Body of pancreas (tissue), 4 donors: ENCODE results near the gene GARNL3. TPM values are rescaled to one million over a fixed set of nuclear protein-coding genes. Genes with fewer than 3 reads are reported as not detected.

ENCODE experiments used
- ATAC-seq: fragments of 150-250 bp; one replicate; pipeline ENCODE4 v1.9.1; 2016
- DNase-seq, 4 donors: peaks; one replicate each; pipeline ENCODE4 v3.0.0-alpha.2; 2019
- H3K27ac ChIP-seq, 4 donors: fragments of 200-600 bp; sonication (generic); 1 replicate in 3 of 4; 2 replicates in 1 of 4; pipeline versions ENCODE4 v1.5.1 to v1.6.1; 2016 to 2019; ENCODE audit warnings: mild to moderate bottlenecking in 1 of 4, mixed read lengths in 1 of 4, moderate library complexity in 1 of 4
- H3K27me3 ChIP-seq, 2 donors: fragments of 200-600 bp; sonication (generic); one replicate each; pipeline ENCODE4 v1.6.0; 2016; ENCODE audit warnings: mild to moderate bottlenecking in 1 of 2
- H3K36me3 ChIP-seq, 2 donors: fragments of 200-600 bp; sonication (generic); replicated peaks in 1 of 2; 2 replicates each; pipeline ENCODE4 v1.5.1; 2016; ENCODE audit warnings: low read depth in 2 of 2; ENCODE audit not compliant: insufficient read depth in 1 of 2
- H3K4me1 ChIP-seq: fragments of 200-600 bp; sonication (generic); one replicate; pipeline ENCODE4 v1.6.0; 2016
- H3K4me3 ChIP-seq, 2 donors: fragments of 200-600 bp; sonication (generic); 1 replicate in 1 of 2; 2 replicates in 1 of 2; pipeline ENCODE4 v1.5.1; 2016 to 2019
- H3K9me3 ChIP-seq, 3 donors: fragments of 200-600 bp; sonication (generic); 1 replicate in 2 of 3; 2 replicates in 1 of 3; pipeline ENCODE4 v1.5.1; 2016
- CTCF ChIP-seq, 7 experiments: fragments of 450-650 bp in 4 of 7; fragments of 200-600 bp in 3 of 7; sonication (generic) in 3 of 7; IDR thresholded peaks; one replicate each; pipeline ENCODE4 v1.5.1; 2016 to 2019; ENCODE audit warnings: antibody characterized with exemption in 7 of 7
- POLR2A ChIP-seq, 3 donors: fragments of 450-650 bp; IDR thresholded peaks; one replicate each; pipeline ENCODE4 v1.6.1; 2016; ENCODE audit warnings: antibody characterized with exemption in 3 of 3, mild to moderate bottlenecking in 2 of 3
- WGBS, 2 donors: methylation state at CpG; one replicate each; pipeline ENCODE4 v1.1.5; 2017; 5-methylcytosine and 5-hydroxymethylcytosine counted together
- intact Hi-C: fragments of 100-400 bp; cut with DNase I; formaldehyde crosslinking; loops from one replicate; pipeline ENCODE4 v1.15.1; 2023
- total RNA-seq, 2 donors: library from RNA; depleted of rRNA; stranded (reverse); fragments of >200 nt; gene quantifications; one replicate each; pipeline ENCODE4 v1.1.0, GENCODE V29; 2016

GARNL3 gene
- total RNA-seq, 2 donors from 2014 or later: 5.9 to 23.6 TPM

- intact Hi-C loops: no loop called here
- H3K27me3 ChIP-seq: no peaks in the 10 kb centered on the region
- H3K9me3 ChIP-seq: no peaks in the 10 kb centered on the region
- no peaks in the 10 kb centered on the region for H3K4me1 ChIP-seq
- H3K27ac ChIP-seq: no peak overlapping the region
- WGBS, 2 donors: 69 to 75% methylated on average over 4 of the region's 4 CpGs
- no peak overlapping the region for H3K4me3 ChIP-seq
- H3K36me3 ChIP-seq: no peaks in the 10 kb centered on the region
- DNase-seq (no peak), ATAC-seq (no peak)
- TF ChIP-seq CTCF (IDR thresholded peaks at IDR 0.05): no peak
- TF ChIP-seq POLR2A (IDR thresholded peaks at IDR 0.05): no peak
Observed at GRCh38 chr9:127233550-127233949, 31.0 kb upstream of the GARNL3 start.

GRCh38 chr9:127233989-127234388 lies 30.6 kb upstream of the GARNL3 start:
- H3K4me3 ChIP-seq: no peak overlapping the region
- WGBS, 2 donors: 69 to 76% methylated on average over 1 of the region's 1 CpG
- intact Hi-C loops: no loop called here
- TF ChIP-seq CTCF (IDR thresholded peaks at IDR 0.05): no peak
- TF ChIP-seq POLR2A (IDR thresholded peaks at IDR 0.05): no peak
- H3K27me3 ChIP-seq: no peaks in the 10 kb centered on the region
- H3K36me3 ChIP-seq: no peaks in the 10 kb centered on the region
- DNase-seq: no peak
- H3K27ac ChIP-seq: no peak overlapping the region
- H3K4me1 ChIP-seq: no peaks in the 10 kb centered on the region
- H3K9me3 ChIP-seq: no peaks in the 10 kb centered on the region
- ATAC-seq: no peak

- WGBS, 2 donors: 80 to 83% methylated on average over 3 to 4 of the region's 4 CpGs
- TF ChIP-seq CTCF (IDR thresholded peaks at IDR 0.05) (no peak), POLR2A (IDR thresholded peaks at IDR 0.05) (no peak)
Observed at GRCh38 chr9:127237801-127238200, 26.8 kb upstream of the GARNL3 start.

GRCh38 chr9:127241354-127241753 lies 23.2 kb upstream of the GARNL3 start:
- intact Hi-C loops: no loop called here
- WGBS, 2 donors: 74 to 98% methylated on average over 2 of the region's 2 CpGs

More at GRCh38 chr9:127237801-127238200, 26.8 kb upstream of the GARNL3 start:
- H3K27ac ChIP-seq: no peak overlapping the region
- no peak for ATAC-seq
- intact Hi-C loops: no loop called here
- no peaks in the 10 kb centered on the region for H3K9me3 ChIP-seq
- no peaks in the 10 kb centered on the region for H3K4me1 ChIP-seq
- no peak for DNase-seq
- no peaks in the 10 kb centered on the region for H3K27me3 ChIP-seq
- H3K4me3 ChIP-seq: no peak overlapping the region
- H3K36me3 ChIP-seq: no peaks in the 10 kb centered on the region

More at GRCh38 chr9:127241354-127241753, 23.2 kb upstream of the GARNL3 start:
- no peak overlapping the region for H3K4me3 ChIP-seq
- no peaks in the 10 kb centered on the region for H3K36me3 ChIP-seq
- no peaks in the 10 kb centered on the region for H3K27me3 ChIP-seq
- no peak overlapping the region for H3K27ac ChIP-seq
- no peaks in the 10 kb centered on the region for H3K9me3 ChIP-seq
- H3K4me1 ChIP-seq: peaks cover 6% of the 10 kb centered on the region
- TF ChIP-seq CTCF (IDR thresholded peaks at IDR 0.05) (no peak), POLR2A (IDR thresholded peaks at IDR 0.05) (no peak)
- no peak for DNase-seq
- ATAC-seq: no peak
